ENCODE measurements around the gene TMEM212.

DNA sequence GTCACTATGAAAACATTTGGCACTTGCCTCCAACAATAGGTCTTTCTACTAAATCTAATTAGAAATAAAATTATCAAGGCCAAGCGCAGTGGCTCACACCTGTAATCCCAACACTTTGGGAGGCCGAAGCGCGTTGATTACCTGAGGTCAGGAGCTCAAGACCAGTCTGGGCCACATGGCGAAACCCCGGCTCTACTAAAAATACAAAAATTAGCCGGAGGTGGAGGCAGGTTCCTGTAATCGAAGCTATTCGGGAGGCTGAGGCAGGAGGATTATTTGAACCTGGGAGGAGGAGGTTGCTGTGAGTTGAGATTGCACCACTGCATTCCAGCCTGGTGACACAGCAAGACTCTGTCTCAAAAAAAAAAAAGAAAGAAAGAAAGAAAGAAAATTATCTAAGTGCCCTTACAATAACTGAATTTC is 31.2 kb upstream of the TMEM212 start:
- TF ChIP-seq ZNF274 (IDR thresholded peaks at IDR 0.05; ENCODE audit: low read depth, low read length) (no peak), YY1 (IDR thresholded peaks at IDR 0.05; ENCODE audit: insufficient read depth, insufficient read length) (no peak), SUZ12 (IDR thresholded peaks at IDR 0.05; ENCODE audit: extremely low read depth, insufficient read depth, insufficient read length) (no peak)
